Measurements from ENCODE around the gene DHX32.

- no peak for TF ChIP-seq POLR2A (IDR thresholded peaks at IDR 0.05)
- no peak for TF ChIP-seq CTCF (IDR thresholded peaks at IDR 0.05)
- no peak for TF ChIP-seq POLR2AphosphoS5 (IDR thresholded peaks at IDR 0.05)
Observed at GRCh38 chr10:125823663-125824251, 57.3 kb downstream of the DHX32 start.

Measured in suprapubic skin (tissue), 4 donors.